ENCODE results near the gene TULP4.

The TULP4 gene

GRCh38 chr6:158399040-158399700 is 86.9 kb downstream of the TULP4 start:
- Histone ChIP-seq H3K36me3 (ENCODE audit: control insufficient read depth in 2 of 2, insufficient read depth in 1 of 2, low read length in 2 of 2) (no peaks in the 10 kb centered on the region; a peak in 1 of 3 replicates), H3K27ac (ENCODE audit: extremely low read depth, low read depth, low read length) (no peak overlapping the region), H3K4me3 (ENCODE audit: low read depth, low read length) (no peak overlapping the region), H3K4me1 (ENCODE audit: control insufficient read depth, insufficient read depth, low read length) (peaks cover 6% of the 10 kb centered on the region; the same call in 1 of the 2 replicates), H3K9me3 (ENCODE audit: control insufficient read depth, insufficient read depth, low read depth, low read length) (no peaks in the 10 kb centered on the region)
- TF ChIP-seq TRIM28 (IDR thresholded peaks at IDR 0.05; ENCODE audit: borderline replicate concordance, low read length) (peak; percentile 83), ZNF704 (tag by site-specific recombination; IDR thresholded peaks at IDR 0.05) (no peak), ZNF677 (tag by site-specific recombination; IDR thresholded peaks at IDR 0.05) (peak; percentile 66; the same call in 1 of the 2 replicates)
- TF ChIP-seq, protein P1, sequence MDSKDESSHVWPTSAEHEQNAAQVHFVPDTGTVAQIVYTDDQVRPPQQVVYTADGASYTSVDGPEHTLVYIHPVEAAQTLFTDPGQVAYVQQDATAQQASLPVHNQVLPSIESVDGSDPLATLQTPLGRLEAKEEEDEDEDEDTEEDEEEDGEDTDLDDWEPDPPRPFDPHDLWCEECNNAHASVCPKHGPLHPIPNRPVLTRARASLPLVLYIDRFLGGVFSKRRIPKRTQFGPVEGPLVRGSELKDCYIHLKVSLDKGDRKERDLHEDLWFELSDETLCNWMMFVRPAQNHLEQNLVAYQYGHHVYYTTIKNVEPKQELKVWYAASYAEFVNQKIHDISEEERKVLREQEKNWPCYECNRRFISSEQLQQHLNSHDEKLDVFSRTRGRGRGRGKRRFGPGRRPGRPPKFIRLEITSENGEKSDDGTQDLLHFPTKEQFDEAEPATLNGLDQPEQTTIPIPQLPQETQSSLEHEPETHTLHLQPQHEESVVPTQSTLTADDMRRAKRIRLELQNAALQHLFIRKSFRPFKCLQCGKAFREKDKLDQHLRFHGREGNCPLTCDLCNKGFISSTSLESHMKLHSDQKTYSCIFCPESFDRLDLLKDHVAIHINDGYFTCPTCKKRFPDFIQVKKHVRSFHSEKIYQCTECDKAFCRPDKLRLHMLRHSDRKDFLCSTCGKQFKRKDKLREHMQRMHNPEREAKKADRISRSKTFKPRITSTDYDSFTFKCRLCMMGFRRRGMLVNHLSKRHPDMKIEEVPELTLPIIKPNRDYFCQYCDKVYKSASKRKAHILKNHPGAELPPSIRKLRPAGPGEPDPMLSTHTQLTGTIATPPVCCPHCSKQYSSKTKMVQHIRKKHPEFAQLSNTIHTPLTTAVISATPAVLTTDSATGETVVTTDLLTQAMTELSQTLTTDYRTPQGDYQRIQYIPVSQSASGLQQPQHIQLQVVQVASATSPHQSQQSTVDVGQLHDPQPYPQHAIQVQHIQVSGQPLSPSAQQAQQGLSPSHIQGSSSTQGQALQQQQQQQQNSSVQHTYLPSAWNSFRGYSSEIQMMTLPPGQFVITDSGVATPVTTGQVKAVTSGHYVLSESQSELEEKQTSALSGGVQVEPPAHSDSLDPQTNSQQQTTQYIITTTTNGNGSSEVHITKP (tag by site-specific recombination; IDR thresholded peaks at IDR 0.05): no peak
- ChIA-PET CTCF (interaction anchor here (0.6 to 1.4 kb wide), 3 partner anchors 13 to 292 kb away, joined by 3 read pairs; no protein-coding TSS in a partner anchor), POLR2A (interaction anchor here (0.6 kb wide), 1 partner anchor 168 kb away, joined by 3 read pairs; no protein-coding TSS in a partner anchor)

- Histone ChIP-seq H3K9me3 (ENCODE audit: control insufficient read depth, insufficient read depth, low read depth, low read length) (no peaks in the 10 kb centered on the region), H3K36me3 (ENCODE audit: control insufficient read depth in 2 of 2, insufficient read depth in 1 of 2, low read length in 2 of 2) (no peaks in the 10 kb centered on the region), H3K27ac (ENCODE audit: extremely low read depth, low read depth, low read length) (no peak overlapping the region), H3K4me3 (ENCODE audit: low read depth, low read length) (no peak overlapping the region), H3K4me1 (ENCODE audit: control insufficient read depth, insufficient read depth, low read length) (peaks cover 14% of the 10 kb centered on the region)
- ChIA-PET POLR2A (no interaction called here), CTCF (interaction anchor here (0.6 to 3.2 kb wide), 6 partner anchors 16 to 550 kb away, joined by 3 to 14 read pairs (median 4); no protein-coding TSS in a partner anchor)
- TF ChIP-seq ZNF37A (tag by site-specific recombination; IDR thresholded peaks at IDR 0.05) (no peak), TCF7L2 (IDR thresholded peaks at IDR 0.05; ENCODE audit: borderline replicate concordance, low read depth, low read length) (no peak), HOXA7 (CRISPR knock-in tag; IDR thresholded peaks at IDR 0.05; ENCODE audit: borderline replicate concordance) (no peak), ZNF138 (tag by site-specific recombination; IDR thresholded peaks at IDR 0.05; ENCODE audit: borderline replicate concordance) (no peak), ZNF560 (tag by site-specific recombination; IDR thresholded peaks at IDR 0.05; ENCODE audit: borderline replicate concordance) (no peak), ZNF26 (tag by site-specific recombination; IDR thresholded peaks at IDR 0.05) (no peak), ZNF549 (tag by site-specific recombination; IDR thresholded peaks at IDR 0.05) (no peak), ZNF148 (tag by site-specific recombination; IDR thresholded peaks at IDR 0.05; ENCODE audit: borderline replicate concordance) (no peak), BCL6B (tag by site-specific recombination; IDR thresholded peaks at IDR 0.05) (no peak), ZNF629 (tag by site-specific recombination; IDR thresholded peaks at IDR 0.05) (no peak), ZNF114 (tag by site-specific recombination; IDR thresholded peaks at IDR 0.05) (no peak)
- TF ChIP-seq, protein P2, sequence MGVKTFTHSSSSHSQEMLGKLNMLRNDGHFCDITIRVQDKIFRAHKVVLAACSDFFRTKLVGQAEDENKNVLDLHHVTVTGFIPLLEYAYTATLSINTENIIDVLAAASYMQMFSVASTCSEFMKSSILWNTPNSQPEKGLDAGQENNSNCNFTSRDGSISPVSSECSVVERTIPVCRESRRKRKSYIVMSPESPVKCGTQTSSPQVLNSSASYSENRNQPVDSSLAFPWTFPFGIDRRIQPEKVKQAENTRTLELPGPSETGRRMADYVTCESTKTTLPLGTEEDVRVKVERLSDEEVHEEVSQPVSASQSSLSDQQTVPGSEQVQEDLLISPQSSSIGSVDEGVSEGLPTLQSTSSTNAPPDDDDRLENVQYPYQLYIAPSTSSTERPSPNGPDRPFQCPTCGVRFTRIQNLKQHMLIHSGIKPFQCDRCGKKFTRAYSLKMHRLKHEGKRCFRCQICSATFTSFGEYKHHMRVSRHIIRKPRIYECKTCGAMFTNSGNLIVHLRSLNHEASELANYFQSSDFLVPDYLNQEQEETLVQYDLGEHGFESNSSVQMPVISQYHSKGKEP (tag by site-specific recombination; IDR thresholded peaks at IDR 0.05): no peak
Observed at GRCh38 chr6:158402184-158402583, 89.9 kb downstream of the TULP4 start.

All from HEK293 (cell line).